Gastroesophageal sphincter (tissue), 3 donors: ENCODE data around the gene DDI2.

Experiments
- EP300 ChIP-seq: sonication (generic); formaldehyde crosslinking; IDR thresholded peaks from one replicate; pipeline ENCODE4 v1.6.1; 2017; ENCODE audit warnings: antibody characterized with exemption, mild to moderate bottlenecking
- POLR2A ChIP-seq, 2 donors: fragments of 450-650 bp; IDR thresholded peaks; one replicate each; pipeline ENCODE4 v1.6.1; 2017; ENCODE audit warnings: antibody characterized with exemption in 2 of 2, mild to moderate bottlenecking in 2 of 2, moderate library complexity in 1 of 2
- POLR2AphosphoS5 ChIP-seq: sonication (generic); formaldehyde crosslinking; IDR thresholded peaks from one replicate; pipeline ENCODE4 v1.6.1; 2017; ENCODE audit warnings: antibody characterized with exemption
- TF ChIP-seq, protein P1 (sequence below), 4 experiments: fragments of 200-600 bp in 2 of 4; fragments of 450-650 bp in 2 of 4; sonication (generic) in 1 of 4; IDR thresholded peaks; one replicate each; pipeline ENCODE4 v1.5.1; 2017 to 2019; ENCODE audit warnings: antibody characterized with exemption in 4 of 4, mild to moderate bottlenecking in 2 of 4, moderate library complexity in 2 of 4

DNA sequence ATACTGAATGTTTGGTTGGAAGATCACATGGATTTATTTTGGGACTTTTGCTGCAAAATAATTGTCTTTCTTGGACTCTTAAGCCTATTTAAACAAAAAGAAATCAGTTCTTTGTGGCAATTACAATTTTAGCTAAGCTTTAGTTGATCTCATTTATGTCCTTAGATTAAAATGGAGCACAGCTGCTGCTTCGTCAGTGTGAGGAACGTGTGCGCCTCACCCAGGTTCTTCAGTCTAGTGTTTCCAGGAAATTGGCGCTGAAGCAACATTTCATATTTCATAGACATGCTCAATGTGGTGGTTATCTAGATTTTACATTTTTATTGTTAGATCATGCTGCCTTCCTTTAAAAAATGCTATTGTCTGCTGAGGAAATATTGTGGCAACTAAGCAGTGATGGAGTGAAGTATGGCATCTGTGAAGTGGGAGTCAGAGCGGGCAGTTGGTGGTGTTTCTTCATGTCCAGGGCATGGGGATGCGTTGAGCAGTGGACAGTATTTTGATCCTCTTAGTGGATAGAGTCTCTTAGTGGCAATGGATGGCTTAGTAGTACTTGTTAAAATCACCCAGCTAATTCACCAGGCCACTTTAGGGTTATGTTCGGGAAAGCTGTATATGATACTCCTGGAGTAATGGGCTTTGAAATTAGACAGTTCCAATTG is 5.6 kb downstream of the DDI2 start:
- TF ChIP-seq EP300 (no peak), POLR2A (IDR thresholded peaks at IDR 0.05) (no peak), POLR2AphosphoS5 (no peak)
- TF ChIP-seq, protein P1, sequence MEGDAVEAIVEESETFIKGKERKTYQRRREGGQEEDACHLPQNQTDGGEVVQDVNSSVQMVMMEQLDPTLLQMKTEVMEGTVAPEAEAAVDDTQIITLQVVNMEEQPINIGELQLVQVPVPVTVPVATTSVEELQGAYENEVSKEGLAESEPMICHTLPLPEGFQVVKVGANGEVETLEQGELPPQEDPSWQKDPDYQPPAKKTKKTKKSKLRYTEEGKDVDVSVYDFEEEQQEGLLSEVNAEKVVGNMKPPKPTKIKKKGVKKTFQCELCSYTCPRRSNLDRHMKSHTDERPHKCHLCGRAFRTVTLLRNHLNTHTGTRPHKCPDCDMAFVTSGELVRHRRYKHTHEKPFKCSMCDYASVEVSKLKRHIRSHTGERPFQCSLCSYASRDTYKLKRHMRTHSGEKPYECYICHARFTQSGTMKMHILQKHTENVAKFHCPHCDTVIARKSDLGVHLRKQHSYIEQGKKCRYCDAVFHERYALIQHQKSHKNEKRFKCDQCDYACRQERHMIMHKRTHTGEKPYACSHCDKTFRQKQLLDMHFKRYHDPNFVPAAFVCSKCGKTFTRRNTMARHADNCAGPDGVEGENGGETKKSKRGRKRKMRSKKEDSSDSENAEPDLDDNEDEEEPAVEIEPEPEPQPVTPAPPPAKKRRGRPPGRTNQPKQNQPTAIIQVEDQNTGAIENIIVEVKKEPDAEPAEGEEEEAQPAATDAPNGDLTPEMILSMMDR (IDR thresholded peaks at IDR 0.05) = no peak
